Stimulated activated CD8-positive, alpha-beta memory T cell treated with anti-CD3 and anti-CD28 coated beads, Interleukin-12 subunit alpha, Interleukin-12 subunit beta, amount 100 ng/mL, for 24 hours (primary cell): Measurements from ENCODE around the gene SERPINC1.
"Not testable (repeated sequence)": the region's sequence is repeated elsewhere in the genome, so short reads cannot be mapped to it uniquely, and the experiment has no call there.

Source experiments
- DNase-seq: peaks from one replicate; pipeline ENCODE4 v3.0.0-alpha.2; 2020; ENCODE audit errors: extremely low read depth

The SERPINC1 gene

GRCh38 chr1:173917149-173917548, at the start of gene SERPINC1:
Gene SERPINC1, minus strand, starts transcription at chr1:173917327. Its CDS starts 68 bp downstream, at chr1:173917259.
- DNase-seq: no peak

GRCh38 chr1:173965896-173966295, 48.8 kb upstream of the SERPINC1 start:
- DNase-seq: not testable (repeated sequence)

GRCh38 chr1:173963477-173963876, 46.4 kb upstream of the SERPINC1 start:
- no peak for DNase-seq

- no peak for DNase-seq
These were observed 43.5 kb upstream of the SERPINC1 start for GRCh38 chr1:173960625-173961024.

DNA sequence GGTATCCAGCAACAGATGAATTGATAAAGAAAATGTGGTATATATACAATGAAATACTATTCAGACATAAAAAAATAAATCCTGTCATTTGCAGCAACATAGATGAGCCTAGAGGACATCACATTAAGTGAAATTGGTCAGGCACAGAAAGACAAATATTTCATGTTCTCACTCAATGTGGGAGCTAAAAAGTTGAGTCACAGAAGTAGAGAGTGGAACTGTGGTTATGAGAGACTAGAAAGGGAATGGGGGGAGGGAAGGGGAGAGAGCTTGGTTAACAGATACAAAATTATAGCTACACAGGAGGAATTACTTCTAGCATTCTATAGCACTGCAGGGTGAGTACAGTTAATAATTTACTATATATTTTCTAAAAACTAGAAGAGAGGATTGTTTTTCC, 37.1 kb upstream of the SERPINC1 start:
- DNase-seq: no peak

DNA sequence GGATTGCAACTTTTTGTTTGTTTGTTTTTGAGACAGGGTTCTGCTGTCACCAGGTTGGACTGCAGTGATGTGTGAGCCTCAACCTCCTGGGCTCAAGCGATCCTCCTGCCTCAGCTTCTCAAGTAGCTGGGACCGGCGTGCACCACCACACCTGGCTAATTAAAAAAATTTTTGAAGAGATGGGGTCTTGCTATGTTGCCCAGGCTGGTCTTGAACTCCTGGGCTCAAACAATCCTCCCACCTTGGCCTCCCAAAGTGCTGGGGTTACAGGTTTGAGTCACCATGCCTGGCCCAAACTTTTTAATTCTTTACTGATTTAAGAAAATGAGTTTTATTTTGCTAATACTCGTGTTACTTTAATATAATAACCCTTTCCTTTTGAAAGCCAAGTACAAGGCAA, 31.5 kb upstream of the SERPINC1 start:
- no peak for DNase-seq

DNA sequence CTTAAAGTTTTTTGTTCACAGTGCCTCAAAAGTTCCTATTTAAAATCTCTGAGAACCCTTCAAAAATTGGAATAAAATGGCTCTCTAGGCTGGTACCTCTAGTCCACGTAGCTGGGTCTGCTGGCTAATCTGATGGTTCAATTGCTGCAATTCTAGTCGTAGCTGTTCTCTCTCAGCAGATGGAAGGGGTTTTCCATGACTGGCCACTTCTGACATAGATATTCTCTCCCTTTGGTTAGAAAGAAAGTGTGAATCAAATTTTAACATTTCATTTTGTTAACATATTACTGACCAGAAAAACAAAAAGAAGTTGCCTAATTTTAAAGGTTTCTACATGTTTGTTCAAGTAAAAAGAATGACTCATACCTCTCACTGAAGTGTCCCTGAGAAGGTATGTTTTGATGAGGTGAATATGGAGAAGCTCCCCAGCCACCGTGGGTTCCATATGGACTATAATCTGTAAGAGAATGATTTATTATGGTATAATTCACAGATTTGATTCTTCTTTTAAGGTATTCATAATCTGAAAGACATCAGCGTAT, 29.3 kb upstream of the SERPINC1 start:
- DNase-seq: no peak

- no peak for DNase-seq
These were observed 19.9 kb upstream of the SERPINC1 start for GRCh38 chr1:173937062-173937461.

DNA sequence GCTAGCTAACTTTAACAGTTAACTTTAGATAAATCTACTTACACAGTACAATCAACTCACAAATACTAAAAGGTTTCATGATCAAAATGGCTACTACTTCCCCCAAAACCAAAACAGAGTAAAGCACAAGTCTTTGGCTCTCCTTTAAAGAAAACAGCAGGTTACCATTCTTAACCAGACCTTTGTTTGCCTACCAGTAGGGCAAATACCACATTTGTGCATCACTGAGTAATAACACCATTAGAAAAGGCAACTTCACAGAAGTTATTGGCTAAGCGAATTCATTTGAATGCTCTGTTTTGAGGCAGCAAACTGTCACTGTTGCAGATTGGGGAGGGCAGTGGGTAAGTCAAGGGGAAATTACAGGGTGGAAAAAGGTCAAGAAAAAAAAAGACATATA, 17.3 kb upstream of the SERPINC1 start:
- DNase-seq: no peak

- not testable (repeated sequence) for DNase-seq
These were observed 13.4 kb upstream of the SERPINC1 start for GRCh38 chr1:173930541-173930940.

GRCh38 chr1:173925306-173926242, 8.4 kb upstream of the SERPINC1 start:
- no peak for DNase-seq

DNA sequence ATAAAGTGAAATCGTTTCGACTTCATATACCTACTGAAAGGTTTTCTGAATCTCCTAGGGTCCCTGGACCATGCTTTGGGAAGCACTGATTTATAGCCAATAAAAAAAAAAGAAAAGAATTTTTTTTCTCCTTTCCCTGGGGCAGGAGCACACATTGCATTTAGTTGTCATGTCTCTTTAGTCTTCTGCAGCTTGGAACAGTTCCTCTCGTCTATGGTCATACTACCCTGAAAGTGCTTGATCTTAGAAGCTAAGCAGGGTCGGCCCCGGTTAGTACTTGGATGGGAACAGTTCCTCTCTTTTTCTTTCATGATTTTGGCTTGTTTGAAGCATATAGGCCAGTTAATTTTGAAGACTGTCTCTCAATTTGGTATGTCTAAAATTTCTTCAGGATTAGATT, 3.7 kb upstream of the SERPINC1 start:
- no peak for DNase-seq

GRCh38 chr1:173917635-173918493, 737 bp upstream of the SERPINC1 start:
- DNase-seq: no peak

DNA sequence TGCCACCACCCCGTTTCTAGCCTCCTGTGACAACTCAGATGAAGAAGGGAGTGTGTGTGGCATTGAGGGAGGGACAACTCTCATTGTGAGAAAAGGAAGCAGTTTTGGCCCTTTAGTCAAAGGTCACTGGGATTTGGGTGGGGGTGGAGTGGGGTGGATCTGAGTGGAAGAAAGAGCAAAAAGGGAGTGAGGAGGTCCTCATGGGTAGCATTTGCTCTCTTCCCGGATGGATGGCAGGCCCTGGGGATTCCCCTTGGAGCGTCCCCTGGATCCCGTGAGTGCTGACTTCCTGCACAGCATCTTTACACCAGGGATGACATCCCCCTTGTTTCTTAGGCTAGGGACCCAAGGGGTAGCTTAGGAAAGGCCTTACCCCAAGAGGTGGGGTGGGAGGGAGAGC, 460 bp downstream of the SERPINC1 start:
- no peak for DNase-seq

DNA sequence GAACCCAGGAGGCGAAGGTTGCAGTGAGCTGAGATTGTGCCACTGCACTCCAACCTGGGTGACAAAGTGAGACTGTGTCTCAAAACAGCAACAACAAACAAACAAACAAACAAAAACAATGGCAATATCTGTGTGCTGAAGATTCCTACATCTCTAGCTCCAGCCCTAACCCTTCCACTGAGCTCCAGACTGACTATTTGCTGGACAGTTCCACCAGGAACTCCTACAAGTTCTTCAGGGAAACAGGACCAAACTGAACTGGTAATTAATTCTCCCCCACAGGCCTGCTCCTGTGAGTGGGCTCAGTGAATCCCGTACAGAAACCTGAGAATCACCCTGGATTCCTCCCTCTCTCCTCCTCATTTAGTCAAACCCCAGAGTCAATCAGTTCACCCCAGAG, 1.5 kb downstream of the SERPINC1 start:
- DNase-seq: no peak

- no peak for DNase-seq
These were observed 2.7 kb downstream of the SERPINC1 start for GRCh38 chr1:173914366-173914871.

GRCh38 chr1:173913111-173913510, 4.0 kb downstream of the SERPINC1 start:
- DNase-seq: no peak

DNA sequence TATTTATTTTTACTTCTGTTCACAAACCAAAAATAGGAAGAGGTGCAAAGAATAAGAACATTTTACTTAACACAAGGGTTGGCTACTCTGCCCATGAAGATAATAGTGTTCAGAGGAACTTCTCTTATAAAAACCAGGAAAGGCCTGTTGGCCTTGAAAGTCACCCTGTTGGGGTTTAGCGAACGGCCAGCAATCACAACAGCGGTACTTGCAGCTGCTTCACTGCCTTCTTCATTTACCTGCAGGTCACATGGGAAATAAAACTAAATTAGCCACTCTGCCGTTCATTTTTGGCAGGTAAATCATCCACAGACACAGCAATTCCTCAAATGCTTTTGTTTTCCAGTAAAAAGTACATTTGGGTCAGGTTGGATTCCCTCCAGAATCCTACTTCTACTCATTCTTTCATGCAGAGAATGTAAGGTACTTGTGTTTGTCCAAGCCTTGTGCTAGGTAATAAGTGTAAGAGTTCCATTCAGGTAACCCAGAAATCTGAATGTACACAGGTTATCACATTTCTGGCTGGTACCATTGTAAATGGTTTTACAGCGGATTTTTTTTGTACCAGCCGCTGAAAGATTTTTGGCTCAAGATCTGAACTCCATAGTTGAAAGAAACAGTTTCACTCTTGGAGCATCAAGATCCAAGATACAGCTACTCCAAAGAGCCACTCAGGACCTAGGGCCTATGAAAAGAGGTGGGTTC, 13.1 kb downstream of the SERPINC1 start:
- no peak for DNase-seq

- DNase-seq: no peak
These were observed 16.1 kb downstream of the SERPINC1 start for GRCh38 chr1:173900992-173901391.

- no peak for DNase-seq
These were observed 16.7 kb downstream of the SERPINC1 start for GRCh38 chr1:173900427-173900826.

DNA sequence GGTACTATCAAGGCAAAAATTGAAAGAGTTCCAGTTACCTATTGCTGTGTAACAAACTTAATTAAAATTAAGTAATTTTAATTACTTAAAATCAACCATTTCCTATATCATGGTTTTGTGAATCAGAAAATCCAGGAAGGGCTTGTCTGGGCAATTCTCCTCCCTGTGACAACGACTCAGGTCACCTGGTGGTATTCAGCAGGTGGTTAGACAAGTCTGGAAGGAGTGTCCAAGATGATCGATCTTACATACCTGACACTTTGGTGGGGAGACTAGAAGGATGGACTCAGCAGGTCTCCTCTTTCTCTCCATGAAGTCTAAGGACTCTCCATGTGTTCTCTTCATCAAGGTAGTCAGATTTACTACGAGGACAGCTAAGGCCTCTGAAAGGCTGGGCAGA, 22.9 kb downstream of the SERPINC1 start:
- DNase-seq: no peak

GRCh38 chr1:173893611-173894010, 23.5 kb downstream of the SERPINC1 start:
- DNase-seq: no peak
